GM19023 (cell line): ENCODE data around the gene BTN3A1.
"Not testable (repeated sequence)": the region's sequence is repeated elsewhere in the genome, so short reads cannot be mapped to it uniquely, and the experiment has no call there.

Experiments
- ATAC-seq: cut with Tn5 transposase; IDR thresholded peaks from one replicate; pipeline ENCODE4 v1.9.1; 2021; ENCODE audit warnings: mild to moderate bottlenecking, moderate library complexity; ENCODE audit not compliant: unreplicated experiment

The BTN3A1 gene

GRCh38 chr6:26439151-26440125, 37.4 kb downstream of the BTN3A1 start:
- ATAC-seq, result no peak

GRCh38 chr6:26440977-26441358, 38.9 kb downstream of the BTN3A1 start:
- no peak for ATAC-seq

GRCh38 chr6:26441977-26442376, 39.9 kb downstream of the BTN3A1 start:
- no peak for ATAC-seq

GRCh38 chr6:26445934-26446667, 44.0 kb downstream of the BTN3A1 start:
- ATAC-seq, result peak; percentile 92

GRCh38 chr6:26447257-26447656, 45.2 kb downstream of the BTN3A1 start:
- no peak for ATAC-seq

- no peak for ATAC-seq
These were observed 48.2 kb downstream of the BTN3A1 start for GRCh38 chr6:26450240-26450639.

GRCh38 chr6:26452631-26453235, 50.7 kb downstream of the BTN3A1 start:
- no peak for ATAC-seq

- no peak for ATAC-seq
These were observed 52.6 kb downstream of the BTN3A1 start for GRCh38 chr6:26454631-26455030.

- no peak for ATAC-seq
These were observed 53.4 kb downstream of the BTN3A1 start for GRCh38 chr6:26455357-26455970.

GRCh38 chr6:26457264-26457805, 55.3 kb downstream of the BTN3A1 start:
- ATAC-seq, result peak; percentile 20

- ATAC-seq, result peak; percentile 97
These were observed 56.0 kb downstream of the BTN3A1 start, which contains the start of gene BTN2A1 for GRCh38 chr6:26457806-26458688. Gene BTN2A1 (plus strand): TSS chr6:26457955. CDS start chr6:26458637, 682 bp downstream.

- no peak for ATAC-seq
These were observed 57.1 kb downstream of the BTN3A1 start for GRCh38 chr6:26459023-26459810.

- not testable (repeated sequence) for ATAC-seq
These were observed 59.3 kb downstream of the BTN3A1 start for GRCh38 chr6:26461353-26461752.

- ATAC-seq, result no peak
These were observed 61.9 kb downstream of the BTN3A1 start for GRCh38 chr6:26464014-26464413.

- no peak for ATAC-seq
These were observed 62.5 kb downstream of the BTN3A1 start for GRCh38 chr6:26464416-26465131.
